ENCODE data around the gene NCMAP.

GRCh38 chr1:24526045-24526444 is 29.8 kb upstream of the NCMAP start:
- no peak for TF ChIP-seq CTCF (IDR thresholded peaks at IDR 0.05)
- no peak for TF ChIP-seq ZFX (IDR thresholded peaks at IDR 0.05; ENCODE audit: borderline replicate concordance)
